PC-3 (cell line): ENCODE measurements around the gene THOC2. TPM values are rescaled to one million over a fixed set of nuclear protein-coding genes. Genes with fewer than 3 reads are reported as not detected.
A peak's percentile ranks its signal among the peaks of the same experiment; 100 is the strongest.

ENCODE experiments used
- ATAC-seq: fragments of 200-7000 bp; cut with Tn5 transposase; 2 replicates; pipeline ENCODE4 v1.9.1; 2020; ENCODE audit warnings: mild to moderate bottlenecking, moderate library complexity
- BruUV-seq: library from RNA; stranded (reverse); fragments of 400-500 nt; replicated peaks from 2 replicates; lab custom pipeline; 2021; lab: Mats Ljungman, UMichigan
- CTCF ChIA-PET: fragments of 300-600 bp; sonication (Branson Sonifier 250); formaldehyde crosslinking; loops from one replicate; lab custom pipeline; 2022; ENCODE audit warnings: antibody characterized with exemption; lab: Charles Lee
- POLR2A ChIA-PET: fragments of 300-600 bp; sonication (Branson Sonifier 250); formaldehyde crosslinking; loops from one replicate; lab custom pipeline; 2022; ENCODE audit warnings: antibody characterized with exemption; ENCODE audit not compliant: unreplicated experiment; lab: Charles Lee
- DNase-seq: peaks from one replicate; pipeline ENCODE4 v3.0.0-alpha.2; 2015
- H2AFZ ChIP-seq: fragments of 300-600 bp; sonication (generic); 2 replicates; pipeline ENCODE4 v1.6.0; 2016; ENCODE audit warnings: antibody characterized with exemption, low read length
- H3F3A ChIP-seq: fragments of 300-600 bp; sonication (generic); one replicate; pipeline ENCODE4 v1.6.0; 2017; ENCODE audit warnings: antibody characterized with exemption, low read length, control low read depth, mild to moderate bottlenecking; ENCODE audit not compliant: unreplicated experiment
- H3K27ac ChIP-seq: fragments of 300-600 bp; sonication (generic); 2 replicates; pipeline ENCODE4 v1.5.1; 2016; ENCODE audit warnings: mild to moderate bottlenecking, low read length
- H3K27me3 ChIP-seq: fragments of 300-600 bp; sonication (generic); 2 replicates; pipeline ENCODE4 v1.6.1; 2016; ENCODE audit warnings: low read length, mixed read lengths
- H3K36me3 ChIP-seq: fragments of 300-600 bp; sonication (generic); 2 replicates; pipeline ENCODE4 v1.6.1; 2016; ENCODE audit warnings: low read depth, mixed run types, low read length, mixed read lengths
- H3K4me1 ChIP-seq: fragments of 300-600 bp; sonication (generic); 2 replicates; pipeline ENCODE4 v1.5.1; 2016; ENCODE audit warnings: low read length; ENCODE audit not compliant: insufficient read depth
- H3K4me2 ChIP-seq: fragments of 300-600 bp; sonication (generic); 2 replicates; pipeline ENCODE4 v1.6.0; 2016; ENCODE audit warnings: low read length
- H3K4me3 ChIP-seq: fragments of 300-600 bp; sonication (generic); 2 replicates; pipeline ENCODE4 v1.5.1; 2016; ENCODE audit warnings: mild to moderate bottlenecking, low read length, mixed read lengths
- H3K79me2 ChIP-seq: fragments of 300-600 bp; sonication (generic); 2 replicates; pipeline ENCODE4 v1.6.1; 2017; ENCODE audit warnings: low read length, mixed read lengths
- H3K9ac ChIP-seq: fragments of 300-600 bp; sonication (generic); 2 replicates; pipeline ENCODE4 v1.6.0; 2016; ENCODE audit warnings: mild to moderate bottlenecking, low read length
- H3K9me2 ChIP-seq: fragments of 300-600 bp; sonication (generic); replicated peaks from 2 replicates; pipeline ENCODE4 v1.6.1; 2016; ENCODE audit warnings: mixed run types, low read length, mixed read lengths
- H3K9me3 ChIP-seq: fragments of 300-600 bp; sonication (generic); 2 replicates; pipeline ENCODE4 v1.6.1; 2016; ENCODE audit warnings: low read length, mixed read lengths
- H4K20me1 ChIP-seq: fragments of 300-600 bp; sonication (generic); 2 replicates; pipeline ENCODE4 v1.6.1; 2016; ENCODE audit warnings: low read length, mixed read lengths
- EZH2 ChIP-seq: fragments of 300-600 bp; sonication (generic); IDR thresholded peaks from one replicate; pipeline ENCODE4 v1.6.1; 2017; ENCODE audit warnings: antibody characterized with exemption, mild to moderate bottlenecking, low read length; ENCODE audit not compliant: unreplicated experiment
- EZH2phosphoT487 ChIP-seq: fragments of 300-600 bp; sonication (generic); IDR thresholded peaks from 2 replicates; pipeline ENCODE4 v1.6.1; 2018; ENCODE audit warnings: mild to moderate bottlenecking, antibody characterized with exemption, low read length, borderline replicate concordance
- intact Hi-C: fragments of 100-400 bp; cut with micrococcal nuclease; formaldehyde crosslinking; loops from 2 replicates; pipeline ENCODE4 v1.9.0; 2023
- total RNA-seq: library from RNA; depleted of rRNA; stranded (reverse); fragments of >200 nt; gene quantifications from 2 replicates; pipeline ENCODE4 v1.2.3, GENCODE V29; 2014
- TF ChIP-seq, protein P1 (sequence below): fragments of 300-600 bp; sonication (generic); conservative IDR thresholded peaks from 2 replicates; pipeline ENCODE4 v1.5.1; 2017; ENCODE audit warnings: antibody characterized with exemption, low read depth, mild to moderate bottlenecking, low read length

The THOC2 gene
- total RNA-seq, 1 experiment from 2014 or later = 69.1 TPM

GRCh38 chrX:123742440-123742839 is 9.6 kb upstream of the THOC2 start:
- no peaks in the 10 kb centered on the region for H3K36me3 ChIP-seq
- ChIA-PET CTCF (no interaction called here), POLR2A (no interaction called here)
- H3F3A ChIP-seq = no peaks in the 10 kb centered on the region
- H3K9ac ChIP-seq = no peak overlapping the region
- intact Hi-C loops = no loop called here
- H3K9me3 ChIP-seq = no peaks in the 10 kb centered on the region
- no peak for ATAC-seq
- no peak overlapping the region for H3K27ac ChIP-seq
- no peaks in the 10 kb centered on the region for H4K20me1 ChIP-seq
- H3K27me3 ChIP-seq = no peaks in the 10 kb centered on the region
- no peaks in the 10 kb centered on the region for H3K79me2 ChIP-seq
- H3K4me2 ChIP-seq = no peak overlapping the region
- BruUV-seq = no TSS peak
- no peaks in the 10 kb centered on the region for H3K4me1 ChIP-seq
- no peak overlapping the region for H2AFZ ChIP-seq
- H3K4me3 ChIP-seq = no peak overlapping the region
- TF ChIP-seq, protein P1, sequence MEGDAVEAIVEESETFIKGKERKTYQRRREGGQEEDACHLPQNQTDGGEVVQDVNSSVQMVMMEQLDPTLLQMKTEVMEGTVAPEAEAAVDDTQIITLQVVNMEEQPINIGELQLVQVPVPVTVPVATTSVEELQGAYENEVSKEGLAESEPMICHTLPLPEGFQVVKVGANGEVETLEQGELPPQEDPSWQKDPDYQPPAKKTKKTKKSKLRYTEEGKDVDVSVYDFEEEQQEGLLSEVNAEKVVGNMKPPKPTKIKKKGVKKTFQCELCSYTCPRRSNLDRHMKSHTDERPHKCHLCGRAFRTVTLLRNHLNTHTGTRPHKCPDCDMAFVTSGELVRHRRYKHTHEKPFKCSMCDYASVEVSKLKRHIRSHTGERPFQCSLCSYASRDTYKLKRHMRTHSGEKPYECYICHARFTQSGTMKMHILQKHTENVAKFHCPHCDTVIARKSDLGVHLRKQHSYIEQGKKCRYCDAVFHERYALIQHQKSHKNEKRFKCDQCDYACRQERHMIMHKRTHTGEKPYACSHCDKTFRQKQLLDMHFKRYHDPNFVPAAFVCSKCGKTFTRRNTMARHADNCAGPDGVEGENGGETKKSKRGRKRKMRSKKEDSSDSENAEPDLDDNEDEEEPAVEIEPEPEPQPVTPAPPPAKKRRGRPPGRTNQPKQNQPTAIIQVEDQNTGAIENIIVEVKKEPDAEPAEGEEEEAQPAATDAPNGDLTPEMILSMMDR = no peak
- TF ChIP-seq EZH2phosphoT487 = no peak
- no peak for TF ChIP-seq EZH2
- no peak for DNase-seq
- no peaks in the 10 kb centered on the region for H3K9me2 ChIP-seq

- ATAC-seq (no peak), DNase-seq (no peak)
- intact Hi-C loops = no loop called here
- no peak for TF ChIP-seq EZH2phosphoT487
- TF ChIP-seq, protein P1 = no peak
- no peak for TF ChIP-seq EZH2
- H4K20me1 ChIP-seq = no peaks in the 10 kb centered on the region
- no peaks in the 10 kb centered on the region for H3K79me2 ChIP-seq
- no peaks in the 10 kb centered on the region for H3K27me3 ChIP-seq
- H3K4me1 ChIP-seq = no peaks in the 10 kb centered on the region
- no peak overlapping the region for H3K4me3 ChIP-seq
- no peak overlapping the region for H3K27ac ChIP-seq
- no peak overlapping the region for H3K9ac ChIP-seq
- no peaks in the 10 kb centered on the region for H3K9me2 ChIP-seq
- no TSS peak for BruUV-seq
- no peak overlapping the region for H3K4me2 ChIP-seq
- H2AFZ ChIP-seq = no peak overlapping the region
- H3K9me3 ChIP-seq = no peaks in the 10 kb centered on the region
- no peaks in the 10 kb centered on the region for H3K36me3 ChIP-seq
- H3F3A ChIP-seq = no peaks in the 10 kb centered on the region
- POLR2A ChIA-PET = no interaction called here
- CTCF ChIA-PET = no interaction called here
These were observed 7.7 kb upstream of the THOC2 start for GRCh38 chrX:123740536-123740935.

GRCh38 chrX:123740006-123740405 is 7.2 kb upstream of the THOC2 start:
- peak; percentile 38; the same call in 1 of the 2 replicates for ATAC-seq
- Histone ChIP-seq H3K27ac (no peak overlapping the region), H3K4me3 (no peak overlapping the region), H3K79me2 (no peaks in the 10 kb centered on the region), H3K27me3 (no peaks in the 10 kb centered on the region), H3K9me2 (no peaks in the 10 kb centered on the region), H2AFZ (no peak overlapping the region), H4K20me1 (no peaks in the 10 kb centered on the region), H3K4me1 (no peaks in the 10 kb centered on the region), H3K36me3 (no peaks in the 10 kb centered on the region), H3F3A (no peaks in the 10 kb centered on the region), H3K4me2 (no peak overlapping the region), H3K9me3 (no peaks in the 10 kb centered on the region), H3K9ac (no peak overlapping the region)
- intact Hi-C loops = no loop called here
- TF ChIP-seq, protein P1 = no peak
- TF ChIP-seq EZH2 (no peak), EZH2phosphoT487 (no peak)
- DNase-seq = peak; percentile 11
- ChIA-PET POLR2A (no interaction called here), CTCF (no interaction called here)
- no TSS peak for BruUV-seq
